Measurements from ENCODE around the gene UBXN6.

UBXN6 gene

GRCh38 chr19:4449022-4449638, 8.5 kb downstream of the UBXN6 start:
- DNase-seq (ENCODE audit: low read depth), result no peak
- TF ChIP-seq CTCF (IDR thresholded peaks at IDR 0.05; ENCODE audit: insufficient read depth, low read depth, low read length, missing control alignments), result no peak
- H3K4me3 ChIP-seq (ENCODE audit: low read length), result no peak overlapping the region

- no peak for DNase-seq (ENCODE audit: low read depth)
- H3K4me3 ChIP-seq (ENCODE audit: low read length), result no peak overlapping the region
- no peak for TF ChIP-seq CTCF (IDR thresholded peaks at IDR 0.05; ENCODE audit: insufficient read depth, low read depth, low read length, missing control alignments)
Observed at GRCh38 chr19:4448147-4448985, 9.2 kb downstream of the UBXN6 start.

- DNase-seq (ENCODE audit: low read depth), result no peak
- no peak for TF ChIP-seq CTCF (IDR thresholded peaks at IDR 0.05; ENCODE audit: insufficient read depth, low read depth, low read length, missing control alignments)
- no peak overlapping the region for H3K4me3 ChIP-seq (ENCODE audit: low read length)
Observed at GRCh38 chr19:4447327-4448146, 10.1 kb downstream of the UBXN6 start.

GRCh38 chr19:4446704-4447200, 10.8 kb downstream of the UBXN6 start:
- DNase-seq (ENCODE audit: low read depth), result no peak
- no peak overlapping the region for H3K4me3 ChIP-seq (ENCODE audit: low read length)
- no peak for TF ChIP-seq CTCF (IDR thresholded peaks at IDR 0.05; ENCODE audit: insufficient read depth, low read depth, low read length, missing control alignments)

GRCh38 chr19:4445963-4446703, 11.5 kb downstream of the UBXN6 start:
- no peak for TF ChIP-seq CTCF (IDR thresholded peaks at IDR 0.05; ENCODE audit: insufficient read depth, low read depth, low read length, missing control alignments)

More at GRCh38 chr19:4445963-4446703, 11.5 kb downstream of the UBXN6 start:
- no peak for DNase-seq (ENCODE audit: low read depth)
- no peak overlapping the region for H3K4me3 ChIP-seq (ENCODE audit: low read length)
